ENCODE results near the gene FBXO44. TPM values are rescaled to one million over a fixed set of nuclear protein-coding genes. Genes with fewer than 3 reads are reported as not detected.

Gene FBXO44
- total and polyA plus RNA-seq, 10 donors, result 15.3 to 39.4 (median 24.6) TPM

DNA sequence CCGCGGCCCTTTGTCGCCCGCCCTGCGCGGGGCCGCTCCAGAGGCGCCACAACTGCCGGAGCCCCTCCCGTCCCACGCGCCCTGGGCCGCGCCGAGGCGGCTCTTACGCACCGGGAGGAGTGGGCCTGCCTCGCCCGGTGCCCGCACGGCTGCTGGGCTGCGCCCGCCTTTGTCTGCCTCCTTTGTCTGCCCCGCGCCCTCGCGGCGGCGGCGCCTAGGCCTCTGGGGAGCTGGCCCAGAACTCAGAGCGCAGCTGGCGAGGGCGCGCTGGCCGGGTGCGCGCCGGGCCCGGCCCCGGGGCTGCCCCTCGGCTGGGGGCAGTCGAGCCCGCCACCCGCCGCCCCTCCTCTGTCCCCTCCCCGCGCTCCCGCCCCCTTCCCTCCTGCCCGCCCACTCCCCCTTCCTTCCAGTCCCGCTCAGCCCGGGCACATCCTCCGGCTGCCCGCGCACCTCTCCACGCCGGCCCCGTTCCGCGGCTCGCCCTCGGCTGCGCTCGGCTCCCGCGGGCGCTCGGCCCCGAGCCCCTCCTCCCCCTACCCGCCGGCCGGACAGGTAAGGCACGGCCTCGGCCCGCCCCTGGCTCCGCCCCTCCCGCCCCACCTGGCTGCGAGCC, 36.7 kb downstream of the FBXO44 start, which contains the start of gene DRAXIN:
Gene DRAXIN, plus strand, starts transcription at position 409 of the 613 bp plus-strand sequence. CDS start 14,549 bp downstream, outside the sequence.
- H3K36me3 ChIP-seq, result no peaks in the 10 kb centered on the region
- H3K4me1 ChIP-seq, result peaks cover 15 to 40% (median 33%) of the 10 kb centered on the region in 6 donors
- peaks cover 5 to 91% (median 55%) of the 10 kb centered on the region in 7 donors for H3K27me3 ChIP-seq (replicated peaks in 1 of 7)
- no peak within 1 kb of the TSS for H3K27ac ChIP-seq
- no peak for TF ChIP-seq POLR2AphosphoS5 (IDR thresholded peaks at IDR 0.05)
- no peak for TF ChIP-seq POLR2A (IDR thresholded peaks at IDR 0.05)
- no peak for TF ChIP-seq CTCF (IDR thresholded peaks at IDR 0.05 in 8 of 11, conservative IDR thresholded peaks at IDR 0.05 in 3 of 11)
- no peak for DNase-seq
- intact Hi-C loops (cut with DNase I; ENCODE audit: low total_unique reads), result no loop called here
- peak within 1 kb of the TSS in 7 of 8 donors; percentile 26 to 66 (median 34) for H3K4me3 ChIP-seq
- 0 to 1% (median 0%) methylated on average over 1 to 78 of the region's 78 CpGs for WGBS, 5 donors
- no peaks in the 10 kb centered on the region for H3K9me3 ChIP-seq

- Histone ChIP-seq H3K27ac (no peak overlapping the region), H3K9me3 (no peaks in the 10 kb centered on the region), H3K36me3 (no peaks in the 10 kb centered on the region), H3K27me3 (replicated peaks in 1 of 7) (peaks cover 5 to 88% (median 55%) of the 10 kb centered on the region in 7 donors), H3K4me3 (peak overlapping the region in 6 of 8 donors; percentile 26 to 66 (median 34)), H3K4me1 (peaks cover 15 to 40% (median 33%) of the 10 kb centered on the region in 6 donors)
- DNase-seq, result no peak
- intact Hi-C loops (cut with DNase I; ENCODE audit: low total_unique reads), result no loop called here
- 5 to 8% (median 7%) methylated on average over 49 to 64 of the region's 64 CpGs for WGBS, 5 donors
- TF ChIP-seq POLR2A (IDR thresholded peaks at IDR 0.05) (no peak), CTCF (IDR thresholded peaks at IDR 0.05 in 8 of 11, conservative IDR thresholded peaks at IDR 0.05 in 3 of 11) (no peak), POLR2AphosphoS5 (IDR thresholded peaks at IDR 0.05) (no peak)
Measured at GRCh38 chr1:11691928-11692711, 37.4 kb downstream of the FBXO44 start.

GRCh38 chr1:11693024-11693590, 38.4 kb downstream of the FBXO44 start:
- H3K36me3 ChIP-seq, result no peaks in the 10 kb centered on the region
- intact Hi-C loops (cut with DNase I; ENCODE audit: low total_unique reads), result no loop called here
- no peak for DNase-seq
- no peak overlapping the region for H3K27ac ChIP-seq
- H3K4me1 ChIP-seq, result peaks cover 15 to 40% (median 33%) of the 10 kb centered on the region in 6 donors
- TF ChIP-seq POLR2A (IDR thresholded peaks at IDR 0.05), result no peak
- no peak for TF ChIP-seq POLR2AphosphoS5 (IDR thresholded peaks at IDR 0.05)
- no peak for TF ChIP-seq CTCF (IDR thresholded peaks at IDR 0.05 in 8 of 11, conservative IDR thresholded peaks at IDR 0.05 in 3 of 11)
- peak overlapping the region in 1 of 8 donors; percentile 66 for H3K4me3 ChIP-seq
- H3K9me3 ChIP-seq, result no peaks in the 10 kb centered on the region
- H3K27me3 ChIP-seq (replicated peaks in 1 of 7), result peaks cover 5 to 85% (median 54%) of the 10 kb centered on the region in 7 donors
- WGBS, 5 donors, result 2 to 14% (median 6%) methylated on average over 5 to 6 of the region's 6 CpGs
